ENCODE results near the gene MYMK.

MYMK gene

GRCh38 chr9:133557581-133557980, 32.8 kb upstream of the MYMK start:
- no peak for DNase-seq

GRCh38 chr9:133556354-133556753, 31.6 kb upstream of the MYMK start:
- DNase-seq, result no peak

- DNase-seq, result no peak
Observed at GRCh38 chr9:133554729-133555128, 30.0 kb upstream of the MYMK start.

GRCh38 chr9:133553973-133554713, 29.4 kb upstream of the MYMK start:
- no peak for DNase-seq

- no peak for DNase-seq
Observed at GRCh38 chr9:133553123-133553522, 28.4 kb upstream of the MYMK start.

DNA sequence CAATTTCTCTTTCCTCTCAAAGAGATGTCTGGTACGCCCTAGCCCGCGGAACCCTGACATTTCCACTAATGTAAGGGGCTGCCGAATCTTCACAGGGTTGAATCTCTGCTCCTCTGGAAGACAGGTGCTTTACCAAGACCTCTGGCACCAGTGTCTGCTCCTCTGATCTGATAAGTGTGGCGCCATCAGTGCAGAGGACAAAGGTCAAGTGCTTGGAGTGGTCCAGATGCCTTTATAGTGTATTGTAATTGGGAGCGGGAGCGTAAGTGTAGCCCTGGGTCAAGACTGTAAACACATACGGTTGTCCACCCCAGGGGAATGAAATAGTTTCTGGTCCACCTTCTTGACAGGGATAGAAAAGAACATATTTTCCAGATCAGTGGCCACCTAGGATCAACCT, 27.5 kb upstream of the MYMK start:
- no peak for DNase-seq

DNA sequence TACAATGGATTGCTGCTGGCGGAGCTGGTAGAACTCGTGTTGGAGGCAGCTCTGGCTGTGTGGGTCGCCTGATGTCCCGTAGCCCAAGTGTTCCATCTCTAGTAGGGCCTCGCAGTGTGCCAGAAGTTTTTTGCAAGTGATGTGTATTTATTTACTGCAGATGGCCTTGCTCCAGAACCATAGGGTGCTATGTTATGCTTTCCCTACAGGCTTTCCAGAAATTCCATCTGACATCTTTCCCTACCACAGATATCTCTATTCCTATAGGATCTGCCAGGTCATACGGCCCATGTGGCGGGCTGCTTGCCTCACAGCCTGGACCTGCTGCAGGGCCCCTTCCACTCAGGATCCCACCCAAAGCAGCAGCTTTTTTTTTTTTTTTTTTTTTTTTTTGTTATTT, 26.7 kb upstream of the MYMK start:
- DNase-seq, result no peak

GRCh38 chr9:133547116-133547515, 22.4 kb upstream of the MYMK start:
- no peak for DNase-seq

DNA sequence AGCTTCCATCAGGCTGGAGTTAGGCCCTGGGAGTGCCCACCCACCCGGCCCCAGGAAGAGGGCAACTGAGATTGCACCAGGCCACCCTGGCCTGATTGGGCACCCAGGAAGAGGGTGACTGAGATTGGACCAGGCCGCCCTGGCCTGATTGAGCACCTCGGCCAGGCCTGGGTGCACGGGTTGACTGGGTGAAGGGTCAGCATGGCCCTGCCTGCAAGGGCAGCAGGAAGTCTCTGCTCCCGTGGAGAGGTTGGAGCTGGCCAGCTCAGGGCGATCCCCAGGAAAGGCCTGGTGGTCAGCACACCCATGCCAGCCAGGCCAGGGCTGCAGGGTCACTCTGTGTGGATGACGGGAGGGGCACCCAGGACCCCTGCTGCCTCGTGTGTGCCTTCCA, 21.5 kb upstream of the MYMK start:
- DNase-seq, result no peak

GRCh38 chr9:133545494-133546286, 20.9 kb upstream of the MYMK start:
- no peak for DNase-seq

DNA sequence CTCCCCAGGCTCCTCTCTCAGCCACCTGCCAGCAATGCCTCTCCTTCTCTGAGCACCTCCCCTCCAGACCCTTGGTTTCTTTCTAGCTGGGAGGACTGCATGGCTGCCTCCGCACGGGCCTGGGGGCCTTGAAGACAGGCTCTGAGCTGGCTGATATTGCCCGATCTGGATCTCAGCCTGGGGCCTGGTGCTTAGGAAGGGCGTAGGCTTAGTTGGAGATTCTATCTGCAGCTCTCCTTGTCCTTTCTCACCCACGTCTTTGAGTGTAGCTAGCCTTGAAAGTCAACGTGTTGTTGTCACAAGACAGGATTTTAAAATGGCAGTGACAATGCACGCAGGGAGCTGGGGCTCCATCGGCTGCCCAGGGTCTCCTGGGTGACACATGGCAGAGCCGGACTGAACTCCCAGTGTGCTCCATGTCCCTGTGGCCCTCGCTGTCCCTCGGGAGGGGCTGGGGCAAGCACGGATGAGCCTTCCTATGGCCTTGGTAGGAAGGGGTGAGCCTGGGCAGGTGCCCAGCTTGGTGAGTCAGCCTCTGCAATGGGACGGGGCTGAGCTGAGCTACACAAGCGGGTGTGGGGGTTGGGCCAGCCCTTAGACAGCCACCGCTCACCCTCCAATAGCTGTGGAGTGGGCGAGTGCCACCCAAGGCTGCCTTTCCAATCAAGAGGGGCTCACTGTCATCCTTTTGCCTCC, 19.2 kb upstream of the MYMK start:
- DNase-seq, result no peak

GRCh38 chr9:133542002-133542401, 17.2 kb upstream of the MYMK start:
- DNase-seq, result no peak

- DNase-seq, result no peak
Observed at GRCh38 chr9:133540698-133541025, 15.9 kb upstream of the MYMK start.

DNA sequence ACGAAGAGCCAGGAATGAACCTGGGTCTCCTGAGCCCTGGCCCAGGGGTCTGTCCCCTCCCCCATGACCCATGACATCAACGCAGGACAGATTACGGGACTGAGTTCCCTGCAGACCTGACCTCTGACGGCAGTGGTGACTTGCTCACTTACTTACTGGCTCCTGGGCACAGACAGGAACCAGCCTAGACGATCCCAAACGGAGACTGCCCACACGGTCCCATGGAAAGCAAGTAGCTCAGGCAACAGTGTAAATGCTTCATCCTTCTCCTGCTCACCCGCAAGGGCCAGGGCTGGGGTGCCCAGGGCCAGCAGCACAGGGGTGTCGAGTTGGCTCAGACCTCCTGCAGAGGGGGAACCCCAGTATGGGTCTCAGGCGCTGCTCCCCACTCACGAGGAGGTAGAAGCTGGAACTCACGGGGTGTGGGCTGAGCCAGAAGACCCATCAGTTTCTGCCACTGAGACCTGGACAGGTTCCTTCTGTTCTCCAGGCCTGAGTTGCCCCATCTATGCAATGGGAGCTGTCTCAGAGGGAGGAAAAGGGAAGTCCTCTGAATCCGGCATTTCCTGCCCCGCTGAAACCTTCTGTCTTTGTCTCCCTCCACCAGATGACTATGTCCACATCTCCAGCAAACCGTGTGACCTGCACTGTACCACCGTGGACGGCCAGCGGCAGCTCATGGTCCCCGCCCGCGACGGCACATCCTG, 15.4 kb upstream of the MYMK start:
- DNase-seq, result no peak

- DNase-seq, result no peak
Observed at GRCh38 chr9:133538851-133539833, 14.4 kb upstream of the MYMK start.

- DNase-seq, result no peak
Observed at GRCh38 chr9:133538176-133538575, 13.4 kb upstream of the MYMK start.

GRCh38 chr9:133537257-133537656, 12.5 kb upstream of the MYMK start:
- DNase-seq, result no peak

DNA sequence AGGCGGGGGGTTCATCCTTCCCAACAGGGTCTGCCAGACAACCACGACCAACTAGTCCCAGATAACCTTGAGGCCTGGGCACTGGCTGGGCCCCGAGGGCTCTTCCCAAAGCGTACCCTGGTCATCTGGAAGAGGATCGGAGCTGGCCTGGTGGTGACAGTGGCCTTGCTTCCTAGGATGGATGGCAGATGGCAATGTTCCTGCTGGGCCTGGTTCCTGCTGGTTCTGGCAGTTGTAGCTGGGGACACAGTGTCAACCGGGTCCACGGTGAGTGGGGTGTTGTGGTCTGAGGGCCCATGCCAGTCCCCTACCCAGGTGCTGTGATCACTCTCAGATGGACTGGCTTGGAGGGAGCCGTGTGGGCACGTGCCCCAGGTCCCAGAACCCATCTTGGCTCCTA, 11.8 kb upstream of the MYMK start:
- DNase-seq, result no peak

DNA sequence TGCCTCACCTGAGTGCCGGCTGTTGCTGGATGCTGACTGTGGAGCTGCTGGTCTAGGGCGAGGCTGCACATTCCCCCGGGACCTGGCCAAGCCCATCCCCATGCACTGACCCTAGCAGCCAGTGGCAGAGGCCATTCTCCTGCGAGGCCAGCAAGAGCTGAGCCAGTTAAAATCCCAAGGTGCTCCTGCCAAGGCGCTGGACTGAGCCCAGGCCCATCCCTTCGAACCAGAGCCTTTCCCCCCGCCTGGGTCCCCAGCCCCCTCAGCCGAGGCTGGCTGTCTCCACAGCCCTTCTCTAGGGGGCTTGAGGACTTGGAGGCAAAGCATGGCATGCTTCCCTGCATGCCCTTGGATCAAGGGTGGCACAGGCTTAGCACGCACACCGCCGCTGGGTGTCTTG, 11.3 kb upstream of the MYMK start:
- DNase-seq, result no peak

DNA sequence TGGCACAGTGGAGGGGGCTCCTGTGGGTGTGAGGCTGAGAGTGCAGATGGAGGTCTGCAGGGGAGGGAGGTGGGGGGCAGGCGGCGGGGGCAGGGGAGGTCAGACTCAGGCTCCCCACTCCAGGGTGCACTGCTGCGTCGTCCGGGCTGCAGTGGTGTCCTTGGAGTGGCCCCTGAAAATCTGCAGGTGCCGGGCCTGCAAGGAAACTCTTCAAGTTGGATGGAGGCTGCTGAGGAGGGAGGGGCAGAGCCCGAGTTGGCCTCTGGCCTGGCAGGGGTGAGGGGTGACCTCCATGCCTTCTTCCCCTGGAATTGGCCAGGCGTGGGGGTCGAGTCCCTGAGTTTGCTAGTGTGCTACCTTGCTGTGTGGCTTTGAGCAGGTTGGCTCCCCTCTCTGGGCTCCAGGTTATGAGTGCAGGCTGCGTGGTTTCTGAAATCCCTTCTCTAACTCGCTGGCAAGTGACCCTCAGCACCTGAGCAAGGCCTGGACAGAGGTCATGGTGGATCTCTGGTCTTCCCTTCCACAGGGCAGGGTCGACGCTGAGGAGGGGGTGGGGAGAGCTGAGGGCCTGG, 10.6 kb upstream of the MYMK start:
- no peak for DNase-seq

DNA sequence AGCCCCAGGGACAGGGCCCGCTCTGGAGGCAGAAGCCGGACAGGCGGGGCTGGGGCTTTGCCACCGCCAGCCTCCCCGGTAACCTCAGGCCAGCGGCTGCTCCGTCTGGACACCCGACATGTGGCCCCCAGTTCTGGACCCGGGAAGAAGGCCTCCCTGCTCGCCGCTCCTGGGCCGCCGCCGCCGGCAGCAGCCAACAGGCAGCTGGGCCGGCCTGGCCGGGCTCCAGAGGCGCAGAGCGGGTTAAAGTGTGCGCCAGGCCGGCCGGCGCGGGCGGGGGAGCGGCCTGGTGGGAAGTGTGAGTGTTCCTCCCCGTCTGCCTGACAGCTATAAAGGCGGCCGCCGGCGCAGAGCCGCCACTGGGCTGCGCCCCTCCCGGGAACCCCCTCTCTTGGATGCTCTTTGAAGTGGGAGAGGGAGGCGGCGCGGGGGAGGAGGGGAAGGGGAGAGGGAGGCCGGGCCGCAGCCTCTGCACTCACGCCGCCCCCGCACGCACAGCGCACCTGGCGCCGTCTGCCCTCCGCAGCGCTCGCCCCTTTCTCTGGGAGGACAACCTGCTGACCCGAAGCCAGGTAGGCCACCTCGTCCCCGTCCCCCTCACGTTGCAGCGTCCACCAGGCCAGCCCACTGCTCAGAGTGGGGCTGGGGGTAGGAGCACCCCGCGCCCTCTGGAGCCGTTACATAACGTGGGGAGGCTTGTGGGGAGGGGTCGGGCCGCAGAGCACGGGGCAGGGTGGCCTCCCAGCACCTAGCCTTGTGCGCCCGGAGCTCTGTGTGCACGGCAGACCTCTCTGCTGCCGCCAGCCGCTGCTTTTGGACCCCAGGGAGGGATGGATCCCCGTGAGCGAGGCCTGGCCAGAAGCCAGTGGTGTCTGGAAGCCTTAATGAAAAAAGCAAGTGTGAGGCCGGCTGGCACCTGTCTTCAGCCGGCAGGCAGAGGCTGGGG, 9.9 kb upstream of the MYMK start, which contains the start of gene ADAMTSL2:
Gene ADAMTSL2 (plus strand): TSS at position 359 of the 946 bp plus-strand sequence. CDS start 2,009 bp downstream, outside the sequence.
- no peak for DNase-seq

All from stimulated activated naive CD4-positive, alpha-beta T cell treated with Interleukin-2 at 50 U/mL for 16 hours (primary cell).